Measurements from ENCODE around the gene CES2.
"Not testable (repeated sequence)": the region's sequence is repeated elsewhere in the genome, so short reads cannot be mapped to it uniquely, and the experiment has no call there.

CES2 gene

GRCh38 chr16:66955363-66956153 lies 20.2 kb downstream of the CES2 start:
- not testable (repeated sequence) for DNase-seq (ENCODE audit: low spot score)

DNA sequence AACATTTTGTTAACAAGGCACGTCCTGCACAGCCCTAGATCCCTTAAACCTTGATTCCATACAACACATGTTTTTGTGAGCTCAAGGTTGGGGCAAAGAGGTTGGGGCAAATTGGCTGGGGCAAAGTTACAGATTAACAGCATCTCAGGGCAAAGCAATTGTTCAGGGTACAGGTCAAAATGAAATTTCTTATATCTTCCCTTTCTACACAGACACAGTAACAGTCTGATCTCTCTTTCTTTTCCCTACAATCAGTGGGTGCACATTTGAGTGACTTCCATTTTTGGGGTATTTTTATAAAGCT lies 20.8 kb downstream of the CES2 start:
- DNase-seq (ENCODE audit: low spot score), result not testable (repeated sequence)

DNA sequence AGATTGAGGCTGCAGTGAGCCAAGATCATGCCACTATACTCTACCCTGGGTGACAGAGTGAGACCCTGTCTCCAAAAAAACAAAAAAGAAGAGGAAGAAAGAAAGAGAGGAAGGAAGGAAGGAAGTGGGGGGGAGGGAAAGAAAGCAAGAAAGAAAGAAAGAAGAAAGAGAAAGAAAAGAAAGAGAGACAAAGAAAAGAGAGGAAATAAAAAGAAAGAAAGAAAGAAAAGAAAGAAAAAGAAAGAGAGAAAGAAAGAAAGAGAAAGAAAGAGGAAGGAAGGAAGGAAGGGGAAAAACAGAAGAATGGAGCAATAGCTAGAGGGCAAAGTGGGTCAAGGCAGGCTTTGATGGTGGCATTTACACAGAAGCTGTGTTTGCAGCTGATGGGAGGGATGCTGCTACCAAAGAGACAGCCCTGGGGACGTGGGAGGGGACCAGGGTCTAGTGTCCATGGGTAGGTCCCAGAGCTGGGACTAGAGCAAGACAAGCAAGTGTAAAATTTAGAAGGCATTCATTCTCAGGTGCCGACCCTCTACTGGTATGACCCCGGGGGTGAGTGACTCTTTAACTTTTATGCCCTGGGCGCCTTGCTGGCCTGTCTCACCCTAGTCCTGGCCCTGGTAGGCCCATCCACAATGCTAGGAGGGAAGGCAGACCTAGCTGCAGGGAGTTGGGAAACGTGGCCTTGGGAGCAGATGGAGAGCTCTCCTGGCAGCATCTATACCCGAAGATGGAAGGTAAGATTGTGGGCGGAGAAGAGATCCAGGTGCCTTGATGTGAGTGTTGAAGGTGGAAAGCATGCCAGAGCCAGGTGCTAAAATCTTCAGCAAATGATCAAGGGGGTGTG lies 23.8 kb downstream of the CES2 start:
- DNase-seq (ENCODE audit: low spot score), result no peak

GRCh38 chr16:66959704-66960161 lies 24.4 kb downstream of the CES2 start:
- no peak for DNase-seq (ENCODE audit: low spot score)

DNA sequence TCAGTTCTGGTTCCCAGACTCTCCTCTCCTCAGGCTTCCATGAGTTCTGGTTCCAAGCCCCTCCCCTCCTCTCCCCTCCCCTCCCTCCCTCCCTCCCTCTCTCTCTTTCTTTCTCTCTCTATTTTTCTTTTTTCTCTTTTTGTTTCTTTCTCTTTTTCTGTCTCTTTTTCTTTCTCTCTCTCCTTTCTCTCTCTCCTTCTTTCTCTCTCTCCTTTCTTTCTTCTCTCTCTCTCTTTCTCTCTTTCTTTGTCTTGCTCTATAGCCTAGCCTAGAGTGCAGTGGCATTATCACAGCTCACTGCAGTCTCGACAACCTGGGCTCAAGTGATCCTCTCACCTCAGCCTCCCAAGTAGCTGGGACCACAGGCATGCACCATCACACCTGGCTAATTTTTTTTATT lies 25.0 kb downstream of the CES2 start:
- DNase-seq (ENCODE audit: low spot score), result no peak

DNA sequence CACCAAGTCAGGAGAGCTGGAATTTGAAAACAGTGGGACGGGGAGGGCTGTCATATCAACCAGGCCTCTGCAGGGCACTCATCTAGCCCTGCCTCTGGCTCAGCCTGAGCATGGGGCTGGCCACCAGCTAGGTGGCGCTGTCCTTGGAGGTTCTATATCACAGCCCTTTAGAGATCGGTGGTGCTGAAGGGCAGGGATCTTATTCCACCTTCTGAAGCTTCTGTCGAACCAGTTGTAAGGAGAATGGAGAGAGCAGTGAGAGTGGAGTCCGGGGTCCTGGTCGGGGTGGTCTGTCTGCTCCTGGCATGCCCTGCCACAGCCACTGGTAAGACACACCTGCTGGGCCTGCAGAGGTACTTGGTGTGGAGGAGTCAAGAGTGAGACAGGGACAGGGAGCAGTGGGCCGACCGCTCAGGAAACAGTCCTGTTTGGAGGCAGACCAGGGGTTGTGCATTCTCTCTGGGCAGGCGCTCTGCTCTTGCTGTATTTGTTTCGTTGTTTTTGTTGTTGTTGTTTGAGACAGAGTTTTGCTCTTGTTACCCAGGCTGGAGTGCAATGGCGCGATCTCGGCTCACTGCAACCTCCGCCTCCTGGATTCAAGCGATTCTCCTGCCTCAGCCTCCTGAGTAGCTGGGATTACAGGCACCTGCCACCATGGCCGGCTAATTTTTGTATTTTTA lies 25.9 kb downstream of the CES2 start, which contains the start of gene CES3:
Gene CES3 (plus strand): TSS at position 202 of the 680 bp plus-strand sequence. CDS start 42 bp downstream, at position 244.
- peak; percentile 93 for DNase-seq (ENCODE audit: low spot score)

DNA sequence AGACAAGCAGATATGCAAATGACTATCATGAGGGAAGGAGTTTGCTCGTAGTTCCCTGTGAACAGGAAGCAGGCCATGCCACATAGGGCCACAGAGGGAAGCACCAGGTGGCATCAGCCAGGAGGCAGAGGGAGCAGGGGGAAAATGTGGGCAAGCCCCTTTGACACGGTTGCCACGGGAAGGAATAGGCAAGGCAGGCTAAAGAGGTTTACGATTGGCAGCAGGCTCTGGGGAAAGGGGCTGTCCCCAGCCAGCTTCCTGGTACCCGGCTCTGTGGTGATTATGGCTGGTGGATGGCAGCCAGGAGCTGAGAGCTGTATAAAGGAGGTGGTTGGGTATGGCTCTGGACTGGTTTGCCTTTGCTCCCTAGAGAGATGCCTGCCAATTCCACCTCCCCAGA lies 26.6 kb downstream of the CES2 start:
- DNase-seq (ENCODE audit: low spot score), result no peak

DNA sequence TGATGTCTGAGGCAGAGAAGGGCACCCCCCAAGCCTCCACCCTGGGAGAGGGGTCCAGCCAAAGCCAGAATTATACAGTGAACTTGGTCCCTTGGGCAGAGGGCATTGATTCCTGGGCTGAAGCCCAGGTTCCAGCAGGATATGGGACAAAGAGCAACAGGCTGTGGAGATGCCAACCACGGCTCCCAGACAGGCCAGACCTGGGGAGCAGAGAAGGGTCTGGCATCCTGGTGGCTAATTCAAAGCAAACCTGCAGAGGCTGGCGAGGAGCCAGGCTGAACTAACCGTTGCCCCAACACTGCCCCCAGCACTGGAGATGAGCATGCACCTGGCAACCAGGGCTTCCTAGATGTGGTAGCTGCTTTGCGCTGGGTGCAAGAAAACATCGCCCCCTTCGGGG lies 28.7 kb downstream of the CES2 start:
- no peak for DNase-seq (ENCODE audit: low spot score)

DNA sequence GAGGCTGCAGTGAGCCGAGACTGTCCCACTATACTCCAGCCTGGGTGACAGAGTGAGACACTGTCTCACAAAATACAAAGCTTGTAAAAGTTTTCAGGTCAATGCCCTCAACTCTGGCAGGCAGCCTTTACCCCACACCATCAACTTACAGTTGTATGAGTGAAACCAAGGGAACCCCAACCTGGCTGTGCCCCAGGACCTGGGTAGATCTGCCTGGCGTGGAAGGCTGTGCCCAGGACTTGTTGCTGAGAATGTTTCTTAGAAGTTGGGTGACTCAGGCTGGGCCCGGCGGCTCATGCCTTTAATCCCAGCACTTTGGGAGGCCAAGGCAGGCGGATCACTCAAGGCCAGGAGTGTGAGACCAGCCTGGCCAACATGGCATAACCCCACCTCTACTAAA lies 33.5 kb downstream of the CES2 start:
- no peak for DNase-seq (ENCODE audit: low spot score)

GRCh38 chr16:66970775-66971720 lies 35.7 kb downstream of the CES2 start:
- peak; percentile 39 for DNase-seq (ENCODE audit: low spot score)

- DNase-seq (ENCODE audit: low spot score), result no peak
Observed at GRCh38 chr16:66972983-66973382, 37.7 kb downstream of the CES2 start.

- no peak for DNase-seq (ENCODE audit: low spot score)
Observed at GRCh38 chr16:66973716-66974115, 38.4 kb downstream of the CES2 start.

- not testable (repeated sequence) for DNase-seq (ENCODE audit: low spot score)
Observed at GRCh38 chr16:66974156-66974931, 39.0 kb downstream of the CES2 start.

DNA sequence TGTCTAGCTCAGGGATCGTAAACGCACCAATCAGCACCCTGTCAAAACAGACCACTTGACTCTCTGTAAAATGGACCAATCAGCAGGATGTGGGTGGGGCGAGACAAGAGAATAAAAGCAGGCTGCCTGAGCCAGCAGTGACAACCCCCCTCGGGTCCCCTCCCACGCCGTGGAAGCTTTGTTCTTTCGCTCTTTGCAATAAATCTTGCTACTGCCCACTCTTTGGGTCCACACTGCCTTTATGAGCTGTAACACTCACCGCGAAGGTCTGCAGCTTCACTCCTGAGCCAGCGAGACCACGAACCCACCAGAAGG lies 39.6 kb downstream of the CES2 start:
- not testable (repeated sequence) for DNase-seq (ENCODE audit: low spot score)

DNA sequence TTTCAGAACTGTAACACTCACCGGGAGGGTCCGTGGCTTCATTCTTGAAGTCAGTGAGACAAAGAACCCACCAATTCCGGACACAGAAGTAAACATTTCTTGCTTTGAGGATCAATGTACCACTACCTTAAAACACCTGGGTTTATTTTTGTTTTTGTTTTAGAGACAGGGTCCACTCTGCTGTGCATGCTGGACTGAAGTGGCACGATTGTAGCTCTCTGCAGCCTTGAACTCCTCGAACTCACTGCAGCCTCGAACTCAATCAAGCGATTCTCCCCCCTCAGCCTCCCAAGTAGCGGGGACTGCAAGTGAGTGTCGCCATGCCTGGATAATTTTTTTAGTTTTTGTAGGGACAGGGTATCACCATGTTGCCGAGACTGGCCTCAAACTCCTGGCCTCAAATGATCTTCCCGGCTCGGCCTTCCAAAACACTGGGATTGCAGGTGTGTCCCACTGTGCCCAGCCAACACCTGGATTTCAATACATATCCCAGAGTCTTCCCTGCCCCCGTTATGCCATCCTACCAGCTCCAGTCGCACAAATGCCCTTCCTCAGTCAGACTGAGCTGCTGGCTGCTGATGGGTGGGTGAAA lies 40.1 kb downstream of the CES2 start:
- no peak for DNase-seq (ENCODE audit: low spot score)

DNA sequence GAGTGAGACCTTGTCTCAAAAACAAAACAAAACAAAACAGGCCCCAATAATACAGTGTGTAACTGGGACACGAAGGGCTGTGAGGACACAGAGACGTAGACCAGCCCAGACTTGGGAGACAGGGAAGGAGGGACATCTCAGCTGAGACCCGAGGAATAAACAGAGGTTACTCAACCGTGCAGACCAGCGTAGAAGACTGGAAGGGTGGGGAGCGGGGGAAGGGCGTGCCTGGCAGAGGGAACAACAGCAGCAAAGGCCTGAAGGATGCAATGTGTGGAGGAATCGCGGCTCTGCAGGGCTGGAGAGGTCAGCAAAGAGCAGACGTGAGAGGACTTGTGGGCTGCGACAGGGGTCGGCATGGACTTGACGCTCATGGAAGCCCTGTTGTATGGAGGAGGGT lies 41.4 kb downstream of the CES2 start:
- no peak for DNase-seq (ENCODE audit: low spot score)

GRCh38 chr16:66977341-66978113 lies 42.2 kb downstream of the CES2 start:
- DNase-seq (ENCODE audit: low spot score), result peak; percentile 85

DNA sequence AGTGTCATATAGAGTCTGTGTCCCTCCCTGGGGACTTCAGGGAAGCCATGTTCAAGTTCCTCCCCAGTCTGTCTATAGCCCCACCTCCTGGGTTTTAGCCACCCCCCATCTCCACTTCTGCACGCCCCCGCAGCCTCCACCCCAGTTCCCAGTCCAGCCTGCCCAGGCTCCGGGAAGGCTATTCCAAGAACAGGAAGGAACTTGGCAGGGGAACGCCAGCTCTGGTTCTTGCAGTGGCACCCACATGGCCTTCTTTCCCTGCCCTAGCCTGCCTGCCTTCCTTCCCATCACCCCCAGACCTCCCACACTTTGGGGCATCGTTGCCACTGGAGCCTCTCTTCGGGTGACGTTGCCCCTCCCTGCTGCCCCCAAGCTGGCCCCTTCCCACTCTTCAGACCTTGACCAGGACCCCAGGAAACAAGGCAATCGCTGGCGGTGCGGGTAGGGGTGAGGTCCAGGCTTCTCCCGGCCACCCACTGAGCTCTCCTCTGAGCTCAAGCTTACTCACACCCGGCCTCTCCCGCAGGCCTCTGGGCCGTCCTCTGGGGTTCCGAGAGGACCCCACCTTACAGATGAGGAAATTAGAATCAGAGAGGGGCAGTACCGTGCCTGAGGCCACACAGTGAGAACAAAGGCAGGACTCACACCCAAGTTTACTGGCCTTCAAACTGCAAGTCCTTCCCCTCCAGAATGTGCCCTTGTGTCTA lies 43.8 kb downstream of the CES2 start:
- DNase-seq (ENCODE audit: low spot score), result no peak

GRCh38 chr16:66983033-66983432 lies 47.7 kb downstream of the CES2 start:
- no peak for DNase-seq (ENCODE audit: low spot score)
